Right renal pelvis (tissue), 4 donors: ENCODE data around the gene DACT2. TPM values are rescaled to one million over a fixed set of nuclear protein-coding genes. Genes with fewer than 3 reads are reported as not detected.
"Not testable (repeated sequence)": the region's sequence is repeated elsewhere in the genome, so short reads cannot be mapped to it uniquely, and the experiment has no call there.

ENCODE experiments used
- DNase-seq, 4 donors: peaks; one replicate each; pipeline ENCODE4 v3.0.0-alpha.2; 2013; ENCODE audit warnings: low read depth in 4 of 4, low spot score in 3 of 4, missing footprints in 1 of 4
- polyA plus RNA-seq, 4 donors: library from polyadenylated mRNA; unstranded; fragments of 120-200 nt; gene quantifications; one replicate each; pipeline ENCODE4 v1.2.1, GENCODE V29; 2013; ENCODE audit not compliant: insufficient read length in 4 of 4

The DACT2 gene
- polyA plus RNA-seq, 4 donors, result 19.5 to 28.5 (median 20.0) TPM

- DNase-seq, result no peak
Observed at GRCh38 chr6:168269455-168270243, 49.9 kb downstream of the DACT2 start.

GRCh38 chr6:168268755-168269154, 50.8 kb downstream of the DACT2 start:
- no peak for DNase-seq

- DNase-seq, result not testable (repeated sequence)
Observed at GRCh38 chr6:168267779-168268178, 51.8 kb downstream of the DACT2 start.

GRCh38 chr6:168265827-168266815, 53.5 kb downstream of the DACT2 start:
- DNase-seq, result no peak

GRCh38 chr6:168265394-168265793, 54.2 kb downstream of the DACT2 start:
- DNase-seq, result no peak

- DNase-seq, result no peak
Observed at GRCh38 chr6:168264593-168265335, 54.8 kb downstream of the DACT2 start.

- DNase-seq, result no peak
Observed at GRCh38 chr6:168263351-168263905, 56.1 kb downstream of the DACT2 start.

GRCh38 chr6:168261234-168261633, 58.3 kb downstream of the DACT2 start:
- DNase-seq, result no peak

GRCh38 chr6:168260420-168260987, 59.1 kb downstream of the DACT2 start:
- DNase-seq, result no peak

- DNase-seq, result no peak
Observed at GRCh38 chr6:168258795-168259194, 60.8 kb downstream of the DACT2 start.

- DNase-seq, result no peak
Observed at GRCh38 chr6:168256940-168257339, 62.6 kb downstream of the DACT2 start.

Other genes with a start within 250 kb of the DACT2 start
- 10 to 100 TPM; 13.5 to 20.5 (median 20.3) TPM for gene FRMD1, start 240.6 kb downstream of the DACT2 start, polyA plus RNA-seq
- gene SMOC2, start 121.4 kb upstream of the DACT2 start, polyA plus RNA-seq, result 10 to 100 TPM; 23.5 to 36.5 (median 30.9) TPM